ENCODE results near the gene PCDHGA8.
"Not testable (repeated sequence)": the region's sequence is repeated elsewhere in the genome, so short reads cannot be mapped to it uniquely, and the experiment has no call there.

The PCDHGA8 gene

GRCh38 chr5:141371572-141372475, 20.6 kb upstream of the PCDHGA8 start:
- no peak for DNase-seq

- no peak for DNase-seq
These were observed 18.6 kb upstream of the PCDHGA8 start, which contains the start of gene PCDHGA6 for GRCh38 chr5:141373673-141374317. TSS of gene PCDHGA6 (plus strand) at chr5:141373891. CDS start at chr5:141374084, 193 bp downstream.

- DNase-seq: no peak
These were observed 17.8 kb upstream of the PCDHGA8 start for GRCh38 chr5:141374627-141375026.

GRCh38 chr5:141375444-141376155, 16.8 kb upstream of the PCDHGA8 start:
- DNase-seq: not testable (repeated sequence)

- DNase-seq: no peak
These were observed 9.8 kb upstream of the PCDHGA8 start, which contains the start of gene PCDHGA7 for GRCh38 chr5:141382469-141383294. TSS of gene PCDHGA7 (plus strand) at chr5:141382742. CDS start at chr5:141382900, 158 bp downstream.

- no peak for DNase-seq
These were observed 9.1 kb upstream of the PCDHGA8 start for GRCh38 chr5:141383345-141383744.

GRCh38 chr5:141384471-141385267, 7.8 kb upstream of the PCDHGA8 start:
- no peak for DNase-seq

- DNase-seq: not testable (repeated sequence)
These were observed 4.7 kb upstream of the PCDHGA8 start, which contains the start of gene PCDHGB4 for GRCh38 chr5:141387557-141388311. TSS of gene PCDHGB4 (plus strand) at chr5:141387698. CDS start at chr5:141387885, 187 bp downstream.

- no peak for DNase-seq
These were observed 3.8 kb upstream of the PCDHGA8 start for GRCh38 chr5:141388661-141389060.

- DNase-seq: no peak
These were observed 3.0 kb upstream of the PCDHGA8 start for GRCh38 chr5:141389153-141390042.

- no peak for DNase-seq
These were observed 834 bp downstream of the PCDHGA8 start for GRCh38 chr5:141393267-141393666.

GRCh38 chr5:141394401-141395187, 2.2 kb downstream of the PCDHGA8 start:
- DNase-seq: not testable (repeated sequence)

GRCh38 chr5:141397756-141398551, 5.5 kb downstream of the PCDHGA8 start, which contains the start of gene PCDHGB5:
TSS of gene PCDHGB5 (plus strand) at chr5:141397947. CDS start at chr5:141398128, 181 bp downstream.
- DNase-seq: peak in 1 of 2 experiments; percentile 58

- no peak for DNase-seq
These were observed 6.2 kb downstream of the PCDHGA8 start for GRCh38 chr5:141398608-141399007.

- DNase-seq: no peak
These were observed 7.3 kb downstream of the PCDHGA8 start for GRCh38 chr5:141399555-141400258.

GRCh38 chr5:141402553-141403243, 10.3 kb downstream of the PCDHGA8 start, which contains the start of gene PCDHGA9:
TSS of gene PCDHGA9 (plus strand) at chr5:141402778. CDS start at chr5:141402953, 175 bp downstream.
- no peak for DNase-seq
